Breast epithelium (tissue), 4 donors: ENCODE measurements around the gene ABCA4. TPM values are rescaled to one million over a fixed set of nuclear protein-coding genes. Genes with fewer than 3 reads are reported as not detected.
"Not testable (repeated sequence)": the region's sequence is repeated elsewhere in the genome, so short reads cannot be mapped to it uniquely, and the experiment has no call there.

Experiments
- DNase-seq, 2 donors: peaks; one replicate each; pipeline ENCODE4 v3.0.0-alpha.2; 2019; ENCODE audit warnings: low spot score in 2 of 2
- H3K27ac ChIP-seq, 2 donors: fragments of 200-600 bp; sonication (generic) in 1 of 2; one replicate each; pipeline ENCODE4 v1.5.1; 2016 to 2019; ENCODE audit warnings: mild to moderate bottlenecking in 1 of 2
- H3K27me3 ChIP-seq, 2 donors: fragments of 200-600 bp; sonication (generic) in 1 of 2; one replicate each; pipeline versions ENCODE4 v1.5.1 to v1.6.0; 2017 to 2019; ENCODE audit warnings: control low read depth in 1 of 2, mild to moderate bottlenecking in 1 of 2
- H3K36me3 ChIP-seq: fragments of 200-600 bp; one replicate; pipeline ENCODE4 v1.5.1; 2019
- H3K4me1 ChIP-seq, 2 donors: fragments of 200-600 bp; sonication (generic); one replicate each; pipeline ENCODE4 v1.5.1; 2016 to 2019; ENCODE audit warnings: control low read depth in 1 of 2
- H3K4me3 ChIP-seq, 3 donors: fragments of 200-600 bp; sonication (generic); 1 replicate in 2 of 3; 2 replicates in 1 of 3; pipeline ENCODE4 v1.5.1; 2016 to 2019; ENCODE audit warnings: mild to moderate bottlenecking in 3 of 3, moderate library complexity in 2 of 3
- H3K9me3 ChIP-seq, 2 donors: fragments of 200-600 bp; sonication (generic) in 1 of 2; one replicate each; pipeline ENCODE4 v1.5.1; 2016 to 2019; ENCODE audit warnings: control low read depth in 1 of 2
- CTCF ChIP-seq, 3 donors: fragments of 450-650 bp; IDR thresholded peaks; one replicate each; pipeline ENCODE4 v1.5.1; 2016 to 2017; ENCODE audit warnings: antibody characterized with exemption in 3 of 3, mild to moderate bottlenecking in 3 of 3, moderate library complexity in 3 of 3
- POLR2A ChIP-seq: fragments of 450-650 bp; IDR thresholded peaks from one replicate; pipeline ENCODE4 v1.6.1; 2016; ENCODE audit warnings: antibody characterized with exemption, mild to moderate bottlenecking, moderate library complexity
- POLR2AphosphoS5 ChIP-seq, 3 donors: sonication (generic); formaldehyde crosslinking; IDR thresholded peaks; one replicate each; pipeline ENCODE4 v1.6.1; 2017; ENCODE audit warnings: antibody characterized with exemption in 3 of 3
- intact Hi-C: fragments of 100-400 bp; cut with DNase I; formaldehyde crosslinking; loops from one replicate; pipeline ENCODE4 v1.15.1; 2023; ENCODE audit warnings: low total_unique reads
- total RNA-seq, 3 donors: library from RNA; depleted of rRNA; stranded (reverse); fragments of >200 nt; gene quantifications; one replicate each; pipeline ENCODE4 v1.1.0, GENCODE V29; 2016

The ABCA4 gene
- total RNA-seq, 3 donors from 2014 or later = 0.16 to 3.5 (median 1.3) TPM

GRCh38 chr1:93958726-93959100, 162.2 kb downstream of the ABCA4 start:
- Histone ChIP-seq H3K4me1 (no peaks in the 10 kb centered on the region), H3K4me3 (no peak overlapping the region), H3K9me3 (peaks cover 4 to 13% of the 10 kb centered on the region in 2 donors), H3K36me3 (no peaks in the 10 kb centered on the region), H3K27ac (no peak overlapping the region), H3K27me3 (no peaks in the 10 kb centered on the region)
- DNase-seq = no peak
- intact Hi-C loops = no loop called here
- TF ChIP-seq CTCF (IDR thresholded peaks at IDR 0.05) (no peak), POLR2AphosphoS5 (IDR thresholded peaks at IDR 0.05) (no peak), POLR2A (no peak)

- Histone ChIP-seq H3K36me3 (no peaks in the 10 kb centered on the region), H3K4me1 (no peaks in the 10 kb centered on the region), H3K27me3 (no peaks in the 10 kb centered on the region), H3K27ac (no peak overlapping the region), H3K4me3 (no peak overlapping the region), H3K9me3 (peaks cover 4 to 13% of the 10 kb centered on the region in 2 donors)
- intact Hi-C loops = no loop called here
- no peak for DNase-seq
- TF ChIP-seq CTCF (IDR thresholded peaks at IDR 0.05) = no peak
- TF ChIP-seq POLR2A = no peak
- TF ChIP-seq POLR2AphosphoS5 (IDR thresholded peaks at IDR 0.05) = no peak
These were observed 162.8 kb downstream of the ABCA4 start for GRCh38 chr1:93958032-93958725.

- Histone ChIP-seq H3K9me3 (peaks cover 10 to 18% of the 10 kb centered on the region in 2 donors), H3K4me1 (no peaks in the 10 kb centered on the region), H3K4me3 (no peak overlapping the region), H3K27ac (no peak overlapping the region), H3K27me3 (no peaks in the 10 kb centered on the region), H3K36me3 (no peaks in the 10 kb centered on the region)
- no peak for DNase-seq
- intact Hi-C loops = no loop called here
- TF ChIP-seq POLR2A = no peak
- no peak for TF ChIP-seq POLR2AphosphoS5 (IDR thresholded peaks at IDR 0.05)
- no peak for TF ChIP-seq CTCF (IDR thresholded peaks at IDR 0.05)
These were observed 165.2 kb downstream of the ABCA4 start for GRCh38 chr1:93955765-93956164.

- H3K27ac ChIP-seq, H3K36me3 ChIP-seq, H3K27me3 ChIP-seq, H3K4me1 ChIP-seq, DNase-seq, H3K4me3 ChIP-seq, intact Hi-C loops, H3K9me3 ChIP-seq: not testable (repeated sequence)
These were observed 173.8 kb downstream of the ABCA4 start for GRCh38 chr1:93947002-93947686.

Other genes starting within 250 kb of the ABCA4 start
- gene DNTTIP2, start 241.9 kb downstream of the ABCA4 start, total RNA-seq = 10 to 100 TPM; 28.2 to 38.3 (median 30.5) TPM
- gene GCLM, start 211.7 kb downstream of the ABCA4 start, total RNA-seq = 10 to 100 TPM; 10.1 to 23.7 (median 13.8) TPM
- 10 to 100 TPM; 49.1 to 88.0 (median 70.8) TPM for gene ARHGAP29, start 116.4 kb upstream of the ABCA4 start, total RNA-seq